Mesothelial cell of epicardium (in vitro differentiated cells): ENCODE results near the gene LMNB1. TPM values are rescaled to one million over a fixed set of nuclear protein-coding genes. Genes with fewer than 3 reads are reported as not detected.
"Not testable (repeated sequence)": the region's sequence is repeated elsewhere in the genome, so short reads cannot be mapped to it uniquely, and the experiment has no call there.

Experiments
- DNase-seq, 2 experiments: peaks; one replicate each; pipeline ENCODE4 v3.0.0; 2021; ENCODE audit warnings: low spot score in 2 of 2; ENCODE audit not compliant: unreplicated experiment in 2 of 2
- H3K27ac Mint-ChIP-seq: 2 replicates; pipeline ENCODE4 v1.8.0; 2021; ENCODE audit warnings: mixed read lengths
- H3K27me3 Mint-ChIP-seq: 2 replicates; pipeline ENCODE4 v1.8.0; 2021; ENCODE audit warnings: low read depth, mixed read lengths
- H3K36me3 Mint-ChIP-seq: 2 replicates; pipeline ENCODE4 v1.8.0; 2021; ENCODE audit warnings: mixed read lengths
- H3K4me1 Mint-ChIP-seq: 2 replicates; pipeline ENCODE4 v1.8.0; 2021; ENCODE audit warnings: mixed read lengths
- H3K4me3 Mint-ChIP-seq: 2 replicates; pipeline ENCODE4 v1.8.0; 2021; ENCODE audit warnings: mild to moderate bottlenecking, moderate library complexity, mixed read lengths
- H3K9me3 Mint-ChIP-seq: 2 replicates; pipeline ENCODE4 v1.8.0; 2021; ENCODE audit warnings: mixed read lengths
- CTCF ChIP-seq: fragments of 200-600 bp; sonication (generic); IDR thresholded peaks from one replicate; pipeline ENCODE4 v1.5.0; 2021; ENCODE audit warnings: antibody characterized with exemption; ENCODE audit not compliant: unreplicated experiment
- total RNA-seq: library from RNA; stranded (reverse); gene quantifications from 3 replicates; pipeline ENCODE4 v1.2.1, GENCODE V29; 2021

The LMNB1 gene
- 79.9 to 85.2 TPM (median 84.4 TPM) in 3 replicates for total RNA-seq

- H3K36me3 Mint-ChIP-seq: no peaks in the 10 kb centered on the region
- peak within 1 kb of the TSS; percentile 92 for H3K4me3 Mint-ChIP-seq
- peaks cover 24% of the 10 kb centered on the region for H3K4me1 Mint-ChIP-seq
Observed at GRCh38 chr5:126776499-126777256, at the start of gene LMNB1. Gene LMNB1 (plus strand): TSS chr5:126777136. CDS start chr5:126777509, 373 bp downstream.

GRCh38 chr5:126732716-126733115 lies 44.2 kb upstream of the LMNB1 start:
- no peak for DNase-seq
- Mint-ChIP-seq H3K9me3 (no peaks in the 10 kb centered on the region), H3K27ac (peak overlapping the region; percentile 33), H3K4me3 (no peak overlapping the region), H3K36me3 (no peaks in the 10 kb centered on the region), H3K4me1 (peaks cover 15% of the 10 kb centered on the region), H3K27me3 (no peaks in the 10 kb centered on the region)
- TF ChIP-seq CTCF: no peak

More at GRCh38 chr5:126776499-126777256, at the start of gene LMNB1:
- DNase-seq: peak; percentile 87 to 95
- Mint-ChIP-seq H3K9me3 (no peaks in the 10 kb centered on the region), H3K27ac (peak within 1 kb of the TSS; percentile 97), H3K27me3 (no peaks in the 10 kb centered on the region)
- TF ChIP-seq CTCF: no peak

GRCh38 chr5:126734573-126734972 lies 42.4 kb upstream of the LMNB1 start:
- H3K4me1 Mint-ChIP-seq: peaks cover 15% of the 10 kb centered on the region
- H3K27me3 Mint-ChIP-seq: not testable (repeated sequence)

GRCh38 chr5:126736141-126736540 lies 40.8 kb upstream of the LMNB1 start:
- Mint-ChIP-seq H3K36me3 (no peaks in the 10 kb centered on the region), H3K4me1 (peaks cover 11% of the 10 kb centered on the region), H3K4me3 (no peak overlapping the region), H3K27me3 (no peaks in the 10 kb centered on the region), H3K9me3 (no peaks in the 10 kb centered on the region), H3K27ac (no peak overlapping the region)
- no peak for DNase-seq
- TF ChIP-seq CTCF: no peak

More at GRCh38 chr5:126734573-126734972, 42.4 kb upstream of the LMNB1 start:
- not testable (repeated sequence) for DNase-seq, H3K36me3 Mint-ChIP-seq, H3K27ac Mint-ChIP-seq, H3K9me3 Mint-ChIP-seq, H3K4me3 Mint-ChIP-seq

- no peak for TF ChIP-seq CTCF
- Mint-ChIP-seq H3K4me1 (peaks cover 18% of the 10 kb centered on the region), H3K4me3 (no peak overlapping the region), H3K27ac (no peak overlapping the region), H3K9me3 (no peaks in the 10 kb centered on the region), H3K36me3 (no peaks in the 10 kb centered on the region), H3K27me3 (no peaks in the 10 kb centered on the region)
- no peak for DNase-seq
Observed at GRCh38 chr5:126741361-126741760, 35.6 kb upstream of the LMNB1 start.

- DNase-seq: no peak
- no peak overlapping the region for H3K27ac Mint-ChIP-seq
- no peaks in the 10 kb centered on the region for H3K36me3 Mint-ChIP-seq
- no peak overlapping the region for H3K4me3 Mint-ChIP-seq
- no peaks in the 10 kb centered on the region for H3K27me3 Mint-ChIP-seq
- TF ChIP-seq CTCF: no peak
- no peaks in the 10 kb centered on the region for H3K9me3 Mint-ChIP-seq
- H3K4me1 Mint-ChIP-seq: peaks cover 20% of the 10 kb centered on the region
Observed at GRCh38 chr5:126742425-126742824, 34.5 kb upstream of the LMNB1 start.
